ACC112 (cell line): ENCODE data around the gene TFF2.

ENCODE experiments used
- H2AFZ ChIP-seq: fragments of 200-600 bp; sonication (generic); one replicate; pipeline ENCODE4 v1.6.0; 2017; ENCODE audit warnings: antibody characterized with exemption, low read length; ENCODE audit not compliant: unreplicated experiment
- H3K27ac ChIP-seq: fragments of 200-600 bp; sonication (generic); 2 replicates; pipeline ENCODE4 v1.5.1; 2014; ENCODE audit warnings: low read depth, mild to moderate bottlenecking, antibody characterized with exemption, low read length, moderate library complexity
- H3K27me3 ChIP-seq: fragments of 200-600 bp; sonication (generic); 2 replicates; pipeline ENCODE4 v1.6.1; 2014; ENCODE audit warnings: mild to moderate bottlenecking, antibody characterized with exemption, low read length, moderate library complexity, mixed read lengths; ENCODE audit not compliant: insufficient read depth
- H3K36me3 ChIP-seq: fragments of 200-600 bp; sonication (generic); 2 replicates; pipeline ENCODE4 v1.6.1; 2016; ENCODE audit warnings: mild to moderate bottlenecking, antibody characterized with exemption, low read length, moderate library complexity, mixed read lengths; ENCODE audit not compliant: insufficient read depth
- H3K4me1 ChIP-seq: fragments of 200-600 bp; sonication (generic); one replicate; pipeline ENCODE4 v1.6.1; 2016; ENCODE audit warnings: low read length, mixed read lengths; ENCODE audit not compliant: insufficient read depth, unreplicated experiment, control insufficient read depth
- H3K4me3 ChIP-seq: fragments of 200-600 bp; sonication (generic); 2 replicates; pipeline ENCODE4 v1.5.1; 2014; ENCODE audit warnings: mild to moderate bottlenecking, low read depth, low read length
- H3K79me2 ChIP-seq: fragments of 200-600 bp; sonication (generic); one replicate; pipeline ENCODE4 v1.6.0; 2016; ENCODE audit warnings: low read length; ENCODE audit not compliant: control insufficient read depth, unreplicated experiment, insufficient read depth

The TFF2 gene

DNA sequence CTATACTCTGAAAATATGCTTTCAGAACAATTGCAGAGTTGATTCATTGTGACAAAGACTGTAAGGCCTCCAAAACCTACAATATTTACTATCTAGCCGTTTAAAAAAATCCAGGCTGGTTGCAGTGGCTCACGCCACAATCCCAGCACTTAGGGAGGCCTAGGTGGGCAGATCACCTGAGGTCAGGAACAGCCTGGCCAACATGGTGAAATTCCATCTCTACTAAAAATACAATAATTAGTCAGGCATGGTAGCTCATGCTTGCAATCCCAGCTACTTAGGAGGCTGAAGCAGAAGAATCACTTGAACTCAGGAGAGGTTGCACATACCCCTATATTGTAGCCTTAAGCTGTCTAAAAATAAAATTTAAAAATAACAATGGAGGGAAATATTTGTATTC is 5.3 kb upstream of the TFF2 start:
- Histone ChIP-seq H3K27ac (no peak overlapping the region), H3K27me3 (peaks cover 54% of the 10 kb centered on the region), H3K4me3 (no peak overlapping the region), H3K4me1 (no peaks in the 10 kb centered on the region), H3K79me2 (no peaks in the 10 kb centered on the region), H3K36me3 (no peaks in the 10 kb centered on the region), H2AFZ (no peak overlapping the region)

DNA sequence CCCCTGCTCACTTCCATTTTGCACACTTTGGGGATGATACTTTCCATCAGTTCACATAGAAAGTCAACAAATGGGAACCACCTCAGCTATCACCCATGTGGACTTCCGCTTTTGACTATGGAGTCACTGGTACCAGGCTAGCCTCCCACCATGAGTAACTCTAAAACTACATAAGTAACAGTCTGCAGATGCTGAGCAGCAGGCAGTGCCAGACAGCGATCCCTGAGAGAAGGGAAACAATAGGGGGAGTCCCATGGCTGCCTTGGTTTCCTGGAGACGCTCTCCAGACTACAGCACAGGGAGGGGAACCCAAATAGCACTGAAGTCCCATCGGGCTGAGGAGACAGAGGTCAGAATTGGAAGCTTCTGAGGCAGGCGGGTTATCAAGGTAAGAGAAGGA is 2.8 kb upstream of the TFF2 start:
- H3K4me1 ChIP-seq = no peaks in the 10 kb centered on the region
- H3K36me3 ChIP-seq = no peaks in the 10 kb centered on the region
- peaks cover 53% of the 10 kb centered on the region for H3K27me3 ChIP-seq
- no peak overlapping the region for H3K4me3 ChIP-seq
- no peak overlapping the region for H3K27ac ChIP-seq
- no peak overlapping the region for H2AFZ ChIP-seq
- H3K79me2 ChIP-seq = no peaks in the 10 kb centered on the region

DNA sequence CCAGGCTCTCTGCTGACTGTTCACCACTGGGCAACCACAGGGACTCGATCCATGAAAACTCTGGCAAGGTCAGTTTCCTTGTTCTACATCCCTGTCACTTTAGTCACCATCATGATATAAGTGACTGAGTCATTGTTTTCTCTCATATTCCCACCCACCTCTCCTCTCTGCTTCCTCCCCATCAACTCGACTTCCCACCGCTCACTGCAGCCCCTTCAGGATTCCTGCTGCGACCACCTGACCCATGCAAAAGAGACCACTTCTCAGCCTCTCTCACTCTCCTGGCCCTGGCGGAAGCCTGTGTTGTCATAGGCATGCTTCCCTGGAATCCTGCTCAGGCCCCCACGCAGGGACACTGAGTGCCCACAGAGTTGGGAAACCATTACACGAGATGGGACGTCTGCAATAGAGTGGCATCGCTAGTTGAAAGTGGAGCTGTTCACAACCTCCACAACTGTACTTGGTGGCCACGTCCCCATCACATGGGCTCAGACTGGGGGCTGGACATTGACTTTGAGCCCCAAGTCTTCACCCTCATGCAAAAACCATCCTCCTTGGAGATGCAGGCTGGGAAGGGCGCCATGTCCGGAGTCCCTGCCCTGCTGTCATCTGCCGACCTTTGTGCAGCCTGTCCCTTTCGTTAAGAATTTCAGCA is 1.8 kb upstream of the TFF2 start:
- Histone ChIP-seq H3K27me3 (peaks cover 43% of the 10 kb centered on the region), H3K79me2 (no peaks in the 10 kb centered on the region), H3K36me3 (no peaks in the 10 kb centered on the region), H3K27ac (no peak overlapping the region), H3K4me1 (no peaks in the 10 kb centered on the region), H3K4me3 (no peak overlapping the region), H2AFZ (no peak overlapping the region)

DNA sequence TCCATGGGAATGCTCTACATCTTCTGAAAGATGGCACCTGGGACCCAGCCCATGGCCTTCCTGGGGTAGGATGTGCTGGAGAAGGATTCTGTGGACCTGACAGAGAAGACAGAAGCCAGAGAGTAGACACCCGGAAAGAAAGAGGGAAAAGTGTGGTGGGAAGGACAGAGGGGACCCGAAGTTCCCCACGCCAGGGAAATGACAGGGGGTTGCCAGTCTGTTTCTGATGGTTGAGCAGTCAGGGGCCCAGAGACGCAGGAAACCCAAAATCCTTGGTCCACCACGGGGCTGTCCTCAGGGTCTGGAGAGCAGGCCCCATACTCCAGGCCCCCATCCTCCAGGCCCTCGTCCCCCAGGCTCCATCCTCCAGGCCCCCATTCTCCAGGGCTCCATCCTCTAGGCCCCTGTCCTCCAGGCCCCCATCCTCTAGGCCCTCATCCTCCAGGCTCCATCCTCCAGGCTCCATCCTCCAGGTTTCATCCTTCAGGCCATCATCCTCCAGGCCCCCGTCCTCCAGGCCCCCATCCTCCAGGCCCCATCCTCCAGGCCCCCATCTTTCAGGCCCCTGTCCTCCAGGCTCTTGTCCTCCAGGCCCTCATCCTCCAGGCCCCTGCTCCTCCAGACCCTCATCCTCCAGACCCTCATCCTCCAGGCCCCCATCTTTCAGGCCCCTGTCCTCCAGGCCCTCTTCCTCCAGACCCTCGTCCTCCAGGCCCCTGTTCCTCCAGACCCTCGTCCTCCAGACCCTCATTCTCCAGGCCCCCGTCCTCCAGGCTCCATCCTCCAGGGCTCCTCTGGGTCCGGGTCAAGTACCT is 1.0 kb upstream of the TFF2 start:
- no peak overlapping the region for H2AFZ ChIP-seq
- no peaks in the 10 kb centered on the region for H3K79me2 ChIP-seq
- H3K36me3 ChIP-seq = no peaks in the 10 kb centered on the region
- peaks cover 36% of the 10 kb centered on the region for H3K27me3 ChIP-seq
- H3K4me1 ChIP-seq = no peaks in the 10 kb centered on the region
- no peak overlapping the region for H3K4me3 ChIP-seq
- no peak overlapping the region for H3K27ac ChIP-seq

DNA sequence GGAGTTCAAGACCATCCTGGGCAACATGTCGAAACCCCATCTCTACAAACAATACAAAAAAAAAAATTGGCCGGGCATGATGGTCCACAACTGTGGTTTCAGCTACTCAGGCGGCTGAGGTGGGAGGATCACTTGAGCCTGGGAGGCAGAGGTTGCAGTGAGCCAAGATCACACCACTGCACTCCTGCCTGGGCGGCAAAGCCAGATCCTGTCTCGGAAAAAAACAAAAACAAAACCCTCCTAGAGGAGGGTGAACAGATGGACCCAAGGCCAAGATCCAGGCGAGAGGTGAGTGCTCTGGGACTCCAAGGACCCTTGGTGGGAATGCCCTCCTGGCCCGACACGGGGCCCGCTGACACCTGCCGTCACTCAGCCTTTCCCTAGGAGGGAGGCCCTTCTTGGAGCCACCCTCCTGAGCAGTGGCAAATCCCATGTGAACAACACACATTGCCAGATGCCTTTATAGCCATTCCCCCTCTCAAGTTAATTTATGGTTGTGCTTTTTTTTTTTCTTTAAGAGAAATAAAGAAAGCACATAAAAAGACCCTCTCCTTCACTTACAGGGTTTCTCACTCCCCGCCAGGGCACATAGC is 380 bp downstream of the TFF2 start:
- Histone ChIP-seq H3K27ac (no peak overlapping the region), H2AFZ (no peak overlapping the region), H3K36me3 (no peaks in the 10 kb centered on the region), H3K27me3 (peaks cover 29% of the 10 kb centered on the region), H3K4me1 (no peaks in the 10 kb centered on the region), H3K79me2 (no peaks in the 10 kb centered on the region), H3K4me3 (no peak overlapping the region)

DNA sequence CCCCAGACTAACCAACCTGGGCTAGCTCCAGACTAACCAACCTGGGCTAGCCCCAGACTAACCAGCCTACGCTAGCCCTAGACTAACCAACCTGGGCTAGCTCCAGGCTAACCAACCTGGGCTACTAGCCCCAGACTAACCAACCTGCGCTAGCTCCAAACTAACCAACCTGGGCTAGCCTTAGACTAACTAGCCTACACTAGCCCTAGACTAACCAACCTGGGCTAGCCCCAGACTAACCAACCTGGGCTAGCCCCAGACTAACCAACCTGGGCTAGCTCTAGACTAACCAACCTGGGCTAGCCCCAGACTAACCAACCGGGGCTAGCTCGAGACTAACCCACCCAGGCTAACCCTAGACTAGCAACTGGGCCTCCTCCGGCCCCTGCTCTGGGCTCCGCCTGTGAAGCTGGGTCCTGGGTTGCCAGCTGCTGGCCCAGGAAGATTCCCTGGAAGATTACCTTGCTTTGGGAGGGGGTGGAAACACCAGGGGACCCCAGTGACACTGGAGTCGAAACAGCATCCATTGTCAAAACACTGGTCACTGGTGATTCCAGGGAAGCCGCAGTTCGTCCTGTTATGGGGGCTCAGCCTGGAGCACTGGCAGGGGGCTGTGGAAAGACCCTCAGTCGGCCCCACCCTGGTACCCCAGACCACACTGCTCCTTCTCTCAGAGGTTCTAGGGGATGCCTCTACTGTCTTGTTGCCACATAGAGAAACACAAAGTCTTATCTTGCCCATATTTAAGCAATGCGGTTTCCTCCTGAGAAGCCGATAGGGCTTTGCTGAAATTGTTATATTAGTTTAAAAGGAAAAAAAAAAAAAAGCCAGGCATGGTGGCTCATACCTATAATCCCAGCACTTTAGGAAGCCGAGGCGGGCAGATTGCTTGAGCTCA is 1.1 kb downstream of the TFF2 start:
- Histone ChIP-seq H3K27me3 (peaks cover 22% of the 10 kb centered on the region), H3K27ac (no peak overlapping the region), H3K4me1 (no peaks in the 10 kb centered on the region), H2AFZ (no peak overlapping the region), H3K36me3 (no peaks in the 10 kb centered on the region), H3K4me3 (no peak overlapping the region), H3K79me2 (no peaks in the 10 kb centered on the region)

DNA sequence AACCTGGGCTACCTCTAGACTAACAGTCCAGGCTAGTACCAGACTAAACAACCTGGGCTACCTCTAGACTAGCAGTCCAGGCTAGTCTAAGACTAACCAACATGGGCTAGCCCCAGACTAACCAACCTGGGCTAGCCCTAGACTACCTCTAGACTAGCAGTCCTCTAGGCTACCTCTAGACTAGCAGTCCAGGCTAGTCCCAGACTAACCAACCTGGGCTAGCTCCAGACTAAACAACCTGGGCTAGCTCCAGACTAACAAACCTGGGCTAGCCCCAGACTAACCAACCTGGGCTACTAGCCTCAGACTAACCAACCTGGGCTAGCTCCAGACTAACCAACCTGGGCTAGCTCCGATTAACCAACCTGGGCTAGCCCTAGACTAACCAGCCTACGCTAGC is 2.0 kb downstream of the TFF2 start:
- Histone ChIP-seq H3K36me3 (no peaks in the 10 kb centered on the region), H3K27ac (no peak overlapping the region), H3K27me3 (peaks cover 23% of the 10 kb centered on the region), H2AFZ (no peak overlapping the region), H3K4me1 (no peaks in the 10 kb centered on the region), H3K79me2 (no peaks in the 10 kb centered on the region), H3K4me3 (no peak overlapping the region)

DNA sequence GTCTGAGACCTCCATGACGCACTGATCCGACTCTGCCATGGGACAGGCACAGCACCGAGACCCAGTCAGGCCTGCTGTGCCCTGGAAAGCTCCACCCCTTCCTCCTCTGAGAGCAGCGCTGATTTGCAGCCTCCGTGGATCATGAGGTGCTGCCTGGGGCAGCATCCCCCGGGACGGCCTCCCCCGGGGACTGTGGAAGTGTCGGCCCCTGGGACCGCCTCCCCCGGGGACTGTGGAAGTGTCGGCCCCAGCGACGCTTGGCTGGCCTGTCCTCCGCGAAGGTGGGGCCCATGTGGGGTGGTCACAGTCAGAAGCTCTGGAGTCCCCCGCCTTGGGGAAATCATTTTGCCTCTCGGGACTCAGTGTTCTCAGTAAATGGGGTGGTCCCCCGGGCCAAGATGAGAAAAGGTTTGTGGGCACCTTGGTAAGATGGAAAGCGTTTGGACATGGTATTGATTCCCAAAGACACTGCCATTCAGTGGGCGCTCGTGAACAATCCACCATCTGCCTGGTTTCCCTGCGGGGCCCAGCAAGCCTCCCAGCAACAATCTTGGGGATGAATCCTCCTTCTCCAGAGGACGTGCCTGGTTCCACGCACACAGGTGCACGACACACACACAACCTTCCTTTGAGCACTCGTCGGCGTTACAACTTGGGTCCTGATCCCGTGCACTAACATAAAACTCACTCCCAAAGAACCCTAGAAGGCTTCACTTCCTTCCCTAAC is 3.0 kb downstream of the TFF2 start:
- no peaks in the 10 kb centered on the region for H3K79me2 ChIP-seq
- H2AFZ ChIP-seq = no peak overlapping the region
- H3K27me3 ChIP-seq = peaks cover 20% of the 10 kb centered on the region
- no peaks in the 10 kb centered on the region for H3K4me1 ChIP-seq
- H3K4me3 ChIP-seq = no peak overlapping the region
- H3K36me3 ChIP-seq = no peaks in the 10 kb centered on the region
- no peak overlapping the region for H3K27ac ChIP-seq

DNA sequence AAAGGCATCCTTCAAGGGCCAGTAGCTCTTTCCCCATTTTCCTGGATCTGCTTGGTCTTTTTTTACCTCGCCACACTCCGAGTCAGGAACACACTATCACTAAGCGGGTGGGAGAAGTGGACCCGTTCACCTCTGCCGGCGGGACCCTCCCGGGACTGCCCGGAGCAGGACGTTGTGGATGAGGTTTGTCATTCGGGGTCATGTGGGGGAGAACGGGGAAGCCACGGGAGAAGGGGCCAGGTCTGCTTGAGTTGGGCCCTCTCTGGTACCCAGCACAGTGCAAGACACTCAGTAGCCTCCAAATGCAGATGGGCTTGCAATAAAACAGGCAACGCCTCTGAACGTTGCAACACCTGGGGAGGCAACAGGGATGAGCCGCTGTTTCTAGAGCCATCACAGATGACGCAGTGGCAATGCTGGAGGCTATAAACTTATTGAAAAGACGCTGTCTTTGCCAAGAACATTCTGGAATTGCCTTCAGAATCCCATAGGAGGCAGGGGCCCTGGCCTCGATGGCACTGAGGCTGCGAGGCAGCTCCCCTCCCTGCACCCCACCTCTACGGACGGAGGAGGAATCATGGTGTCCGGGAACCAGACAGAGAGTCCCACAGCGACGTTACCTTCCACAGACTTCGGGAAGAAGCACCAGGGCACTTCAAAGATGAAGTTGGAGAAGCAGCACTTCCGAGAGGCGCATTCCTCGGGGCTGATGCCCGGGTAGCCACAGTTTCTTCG is 3.8 kb downstream of the TFF2 start:
- no peak overlapping the region for H2AFZ ChIP-seq
- peaks cover 20% of the 10 kb centered on the region for H3K27me3 ChIP-seq
- no peak overlapping the region for H3K4me3 ChIP-seq
- no peaks in the 10 kb centered on the region for H3K36me3 ChIP-seq
- no peaks in the 10 kb centered on the region for H3K79me2 ChIP-seq
- no peaks in the 10 kb centered on the region for H3K4me1 ChIP-seq
- H3K27ac ChIP-seq = no peak overlapping the region
